GM23338 (cell line): ENCODE measurements around the gene PLEKHA7.

Experiments
- CTCF ChIP-seq, 2 experiments: fragments of 200-600 bp in 1 of 2; sonication (generic) in 1 of 2; conservative IDR thresholded peaks; 2 replicates each; pipeline versions ENCODE4 v1.5.1 to v1.6.1; 2016 to 2017; ENCODE audit warnings: antibody characterized with exemption in 2 of 2, low read depth in 2 of 2, mild to moderate bottlenecking in 2 of 2, moderate library complexity in 1 of 2
- EZH2 ChIP-seq: fragments of 200-600 bp; sonication (generic); IDR thresholded peaks from one replicate; pipeline ENCODE4 v1.8.0; 2017; ENCODE audit warnings: antibody characterized with exemption, mild to moderate bottlenecking, low read depth; ENCODE audit not compliant: unreplicated experiment
- EZH2phosphoT487 ChIP-seq: fragments of 200-600 bp; sonication (generic); IDR thresholded peaks from one replicate; pipeline ENCODE4 v1.8.1; 2018; ENCODE audit warnings: antibody characterized with exemption; ENCODE audit not compliant: unreplicated experiment
- JUNB ChIP-seq: IDR thresholded peaks from one replicate; pipeline ENCODE4 v1.6.1; 2016; ENCODE audit warnings: antibody characterized with exemption; ENCODE audit not compliant: unreplicated experiment
- NANOG ChIP-seq: IDR thresholded peaks from 2 replicates; pipeline ENCODE4 v1.6.1; 2016; ENCODE audit warnings: antibody characterized with exemption, borderline replicate concordance
- POLR2AphosphoS5 ChIP-seq: IDR thresholded peaks from 2 replicates; pipeline ENCODE4 v1.6.1; 2016; ENCODE audit warnings: antibody characterized with exemption, low read depth
- ZNF331 ChIP-seq: fragments of 250-450 bp; sonication (Bioruptor Pico); IDR thresholded peaks from 2 replicates; pipeline ENCODE4 v1.5.0; 2020; ENCODE audit warnings: low read depth, mild to moderate bottlenecking, moderate library complexity

GRCh38 chr11:17021511-17021910 lies 7.3 kb upstream of the PLEKHA7 start:
- TF ChIP-seq CTCF (conservative IDR thresholded peaks at IDR 0.05; ENCODE audit: low read depth in 2 of 2) (no peak), POLR2AphosphoS5 (no peak), NANOG (no peak), EZH2 (no peak), EZH2phosphoT487 (no peak), ZNF331 (no peak), JUNB (no peak)
